Panc1 (cell line): ENCODE results near the gene PPP1CC. TPM values are rescaled to one million over a fixed set of nuclear protein-coding genes. Genes with fewer than 3 reads are reported as not detected.
A peak's percentile ranks its signal among the peaks of the same experiment; 100 is the strongest.

Source experiments
- ATAC-seq: fragments of 200-7000 bp; cut with Tn5 transposase; 2 replicates; pipeline ENCODE4 v1.9.1; 2020; ENCODE audit warnings: mild to moderate bottlenecking, moderate library complexity
- BruUV-seq: library from RNA; stranded (reverse); fragments of 400-500 nt; replicated peaks from 2 replicates; lab custom pipeline; 2021; lab: Mats Ljungman, UMichigan
- CTCF ChIA-PET: fragments of 300-600 bp; sonication (Branson Sonifier 250); formaldehyde crosslinking; loops from one replicate; lab custom pipeline; 2022; ENCODE audit warnings: antibody characterized with exemption; lab: Charles Lee
- POLR2A ChIA-PET: fragments of 300-600 bp; sonication (Branson Sonifier 250); formaldehyde crosslinking; loops from one replicate; lab custom pipeline; 2022; ENCODE audit warnings: antibody characterized with exemption; lab: Charles Lee
- DNase-seq: peaks from one replicate; pipeline ENCODE4 v3.0.0-alpha.2; 2010; ENCODE audit warnings: low read depth, low spot score
- H3K27ac ChIP-seq: 2 replicates; pipeline ENCODE4 v1.5.1; 2011; ENCODE audit warnings: mild to moderate bottlenecking, low read length, inconsistent platforms
- H3K27me3 ChIP-seq: fragments of 200-500 bp; sonication (Bioruptor generic); 2 replicates; pipeline ENCODE4 v1.6.0; 2014; ENCODE audit warnings: low read length, inconsistent platforms; ENCODE audit not compliant: control insufficient read depth, insufficient read depth
- H3K36me3 ChIP-seq: fragments of 200-500 bp; sonication (Bioruptor generic); 2 replicates; pipeline ENCODE4 v1.5.1; 2014; ENCODE audit warnings: inconsistent platforms, mild to moderate bottlenecking, low read length, moderate library complexity; ENCODE audit not compliant: control insufficient read depth, insufficient read depth
- H3K4me1 ChIP-seq: 2 replicates; pipeline ENCODE4 v1.5.1; 2011; ENCODE audit warnings: inconsistent platforms, mild to moderate bottlenecking, low read length, moderate library complexity; ENCODE audit not compliant: control insufficient read depth, insufficient read depth
- H3K4me3 ChIP-seq, 2 experiments: 2 replicates each; pipeline ENCODE4 v1.5.1; 2011 to 2012; ENCODE audit warnings: low read depth in 2 of 2, low read length in 2 of 2, mild to moderate bottlenecking in 2 of 2, inconsistent platforms in 1 of 2, moderate library complexity in 1 of 2
- H3K9me3 ChIP-seq: fragments of 200-500 bp; sonication (Bioruptor generic); 2 replicates; pipeline ENCODE4 v1.5.1; 2014; ENCODE audit warnings: low read depth, mild to moderate bottlenecking, inconsistent platforms, low read length, moderate library complexity; ENCODE audit not compliant: control insufficient read depth, insufficient read depth
- POLR2AphosphoS5 ChIP-seq: IDR thresholded peaks from 2 replicates; pipeline ENCODE4 v1.6.1; 2012; ENCODE audit warnings: mild to moderate bottlenecking, low read depth, low read length, moderate library complexity
- SIN3A ChIP-seq: IDR thresholded peaks from 2 replicates; pipeline ENCODE4 v1.6.1; 2012; ENCODE audit warnings: low read depth, mild to moderate bottlenecking, low read length, moderate library complexity, borderline replicate concordance; ENCODE audit not compliant: insufficient read depth
- TCF7L2 ChIP-seq: IDR thresholded peaks from 2 replicates; pipeline ENCODE4 v1.6.1; 2011; ENCODE audit warnings: mild to moderate bottlenecking, low read depth, low read length, inconsistent platforms
- in situ Hi-C: cut with HindIII; loops from 2 replicates; pipeline ENCODE4 v1.10.0; 2016; ENCODE audit warnings: low sequenced_read_pairs, low pct_unique_long_range_greater_than_20kb
- intact Hi-C: fragments of 100-400 bp; cut with micrococcal nuclease; formaldehyde crosslinking; loops from one replicate; pipeline ENCODE4 v1.10.0; 2022; ENCODE audit not compliant: unreplicated experiment
- total RNA-seq: library from RNA; stranded (reverse); gene quantifications from one replicate; pipeline ENCODE4 v1.2.1, GENCODE V29; 2021; ENCODE audit not compliant: unreplicated experiment
- TF ChIP-seq, protein P1 (sequence below), 2 experiments: IDR thresholded peaks; 2 replicates each; pipeline ENCODE4 v1.6.1; 2011 to 2012; ENCODE audit warnings: low read depth in 2 of 2, control low read depth in 1 of 2, low read length in 1 of 2, mild to moderate bottlenecking in 1 of 2, moderate library complexity in 1 of 2; ENCODE audit not compliant: insufficient read depth in 1 of 2
- TF ChIP-seq, protein P2 (sequence below): fragments of 450-650 bp; IDR thresholded peaks from 2 replicates; pipeline ENCODE4 v1.5.1; 2017; ENCODE audit warnings: mild to moderate bottlenecking

The PPP1CC gene
- total RNA-seq, 1 experiment from 2014 or later, result 219 TPM

DNA sequence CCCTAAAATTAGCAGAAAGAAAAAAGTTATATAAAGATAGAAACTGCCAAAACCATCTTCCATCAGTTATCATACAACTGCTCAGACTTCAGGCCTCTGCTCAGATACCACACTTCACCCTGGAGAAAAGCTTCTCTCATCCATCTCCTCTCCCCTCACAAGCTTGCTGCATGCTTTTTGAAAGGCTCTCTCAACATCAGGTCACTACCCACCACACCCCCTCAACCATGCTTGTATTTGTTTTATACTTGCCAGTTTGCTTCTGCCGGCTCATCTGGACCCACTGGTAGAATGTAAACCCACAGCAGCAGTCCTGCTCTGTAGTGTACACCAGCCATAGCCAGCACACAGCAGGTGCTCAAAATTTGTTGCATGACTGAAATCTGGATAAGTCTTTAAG is 8.8 kb downstream of the PPP1CC start:
- CTCF ChIA-PET, result no interaction called here
- intact Hi-C loops, result no loop called here
- POLR2A ChIA-PET, result no interaction called here
- DNase-seq (no peak), ATAC-seq (peak; percentile 40; the same call in 1 of the 2 replicates)
- no peaks in the 10 kb centered on the region for H3K9me3 ChIP-seq
- H3K27me3 ChIP-seq, result no peaks in the 10 kb centered on the region
- in situ Hi-C loops, result no loop called here
- no peak overlapping the region for H3K27ac ChIP-seq
- TF ChIP-seq TCF7L2 (no peak), SIN3A (no peak), POLR2AphosphoS5 (no peak)
- TF ChIP-seq, protein P1, sequence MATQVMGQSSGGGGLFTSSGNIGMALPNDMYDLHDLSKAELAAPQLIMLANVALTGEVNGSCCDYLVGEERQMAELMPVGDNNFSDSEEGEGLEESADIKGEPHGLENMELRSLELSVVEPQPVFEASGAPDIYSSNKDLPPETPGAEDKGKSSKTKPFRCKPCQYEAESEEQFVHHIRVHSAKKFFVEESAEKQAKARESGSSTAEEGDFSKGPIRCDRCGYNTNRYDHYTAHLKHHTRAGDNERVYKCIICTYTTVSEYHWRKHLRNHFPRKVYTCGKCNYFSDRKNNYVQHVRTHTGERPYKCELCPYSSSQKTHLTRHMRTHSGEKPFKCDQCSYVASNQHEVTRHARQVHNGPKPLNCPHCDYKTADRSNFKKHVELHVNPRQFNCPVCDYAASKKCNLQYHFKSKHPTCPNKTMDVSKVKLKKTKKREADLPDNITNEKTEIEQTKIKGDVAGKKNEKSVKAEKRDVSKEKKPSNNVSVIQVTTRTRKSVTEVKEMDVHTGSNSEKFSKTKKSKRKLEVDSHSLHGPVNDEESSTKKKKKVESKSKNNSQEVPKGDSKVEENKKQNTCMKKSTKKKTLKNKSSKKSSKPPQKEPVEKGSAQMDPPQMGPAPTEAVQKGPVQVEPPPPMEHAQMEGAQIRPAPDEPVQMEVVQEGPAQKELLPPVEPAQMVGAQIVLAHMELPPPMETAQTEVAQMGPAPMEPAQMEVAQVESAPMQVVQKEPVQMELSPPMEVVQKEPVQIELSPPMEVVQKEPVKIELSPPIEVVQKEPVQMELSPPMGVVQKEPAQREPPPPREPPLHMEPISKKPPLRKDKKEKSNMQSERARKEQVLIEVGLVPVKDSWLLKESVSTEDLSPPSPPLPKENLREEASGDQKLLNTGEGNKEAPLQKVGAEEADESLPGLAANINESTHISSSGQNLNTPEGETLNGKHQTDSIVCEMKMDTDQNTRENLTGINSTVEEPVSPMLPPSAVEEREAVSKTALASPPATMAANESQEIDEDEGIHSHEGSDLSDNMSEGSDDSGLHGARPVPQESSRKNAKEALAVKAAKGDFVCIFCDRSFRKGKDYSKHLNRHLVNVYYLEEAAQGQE (IDR thresholded peaks at IDR 0.05; ENCODE audit: insufficient read depth in 1 of 2, low read depth in 2 of 2, low read length in 1 of 2), result no peak
- TF ChIP-seq, protein P2, sequence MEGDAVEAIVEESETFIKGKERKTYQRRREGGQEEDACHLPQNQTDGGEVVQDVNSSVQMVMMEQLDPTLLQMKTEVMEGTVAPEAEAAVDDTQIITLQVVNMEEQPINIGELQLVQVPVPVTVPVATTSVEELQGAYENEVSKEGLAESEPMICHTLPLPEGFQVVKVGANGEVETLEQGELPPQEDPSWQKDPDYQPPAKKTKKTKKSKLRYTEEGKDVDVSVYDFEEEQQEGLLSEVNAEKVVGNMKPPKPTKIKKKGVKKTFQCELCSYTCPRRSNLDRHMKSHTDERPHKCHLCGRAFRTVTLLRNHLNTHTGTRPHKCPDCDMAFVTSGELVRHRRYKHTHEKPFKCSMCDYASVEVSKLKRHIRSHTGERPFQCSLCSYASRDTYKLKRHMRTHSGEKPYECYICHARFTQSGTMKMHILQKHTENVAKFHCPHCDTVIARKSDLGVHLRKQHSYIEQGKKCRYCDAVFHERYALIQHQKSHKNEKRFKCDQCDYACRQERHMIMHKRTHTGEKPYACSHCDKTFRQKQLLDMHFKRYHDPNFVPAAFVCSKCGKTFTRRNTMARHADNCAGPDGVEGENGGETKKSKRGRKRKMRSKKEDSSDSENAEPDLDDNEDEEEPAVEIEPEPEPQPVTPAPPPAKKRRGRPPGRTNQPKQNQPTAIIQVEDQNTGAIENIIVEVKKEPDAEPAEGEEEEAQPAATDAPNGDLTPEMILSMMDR, result no peak
- H3K36me3 ChIP-seq, result peaks cover 24% of the 10 kb centered on the region
- no peak overlapping the region for H3K4me3 ChIP-seq
- H3K4me1 ChIP-seq, result peaks cover 33% of the 10 kb centered on the region
- BruUV-seq, result no TSS peak

DNA sequence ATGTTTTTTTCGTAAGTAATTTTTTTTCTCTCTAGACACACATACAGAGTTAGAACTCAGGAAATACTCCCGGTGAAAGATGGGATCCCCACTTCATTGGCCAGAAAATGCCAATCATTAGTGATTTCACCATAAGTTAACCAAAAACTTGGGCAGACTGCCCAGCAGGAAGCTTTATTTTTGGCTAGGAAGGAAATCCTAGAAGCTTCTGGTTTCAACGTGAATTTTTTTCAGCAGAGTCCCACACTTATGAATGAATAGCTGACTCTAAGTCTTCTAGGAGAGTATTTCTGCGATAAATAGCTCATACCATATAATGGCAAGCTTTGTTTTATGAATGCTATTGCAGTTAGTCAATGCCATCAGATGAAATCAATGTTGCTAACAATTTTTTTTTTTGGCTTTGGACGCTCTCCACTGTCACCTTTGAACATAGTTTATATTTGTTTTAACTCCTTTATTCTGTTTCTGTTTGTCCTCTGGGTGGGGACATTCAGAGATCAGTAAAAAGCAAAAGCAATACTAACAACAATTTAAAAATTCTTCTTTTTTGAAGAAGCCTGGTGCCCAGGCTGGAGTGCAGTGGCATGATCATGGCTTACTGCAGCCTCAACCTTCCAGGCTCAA is 9.5 kb downstream of the PPP1CC start:
- H3K4me3 ChIP-seq, result no peak overlapping the region
- no peak for ATAC-seq
- POLR2A ChIA-PET, result no interaction called here
- TF ChIP-seq, protein P1 (IDR thresholded peaks at IDR 0.05; ENCODE audit: insufficient read depth in 1 of 2, low read depth in 2 of 2, low read length in 1 of 2), result no peak
- no peak for TF ChIP-seq SIN3A
- TF ChIP-seq TCF7L2, result no peak
- TF ChIP-seq, protein P2, result no peak
- TF ChIP-seq POLR2AphosphoS5, result no peak
- CTCF ChIA-PET, result no interaction called here
- peaks cover 26% of the 10 kb centered on the region for H3K4me1 ChIP-seq
- in situ Hi-C loops, result no loop called here
- BruUV-seq, result no TSS peak
- H3K27me3 ChIP-seq, result no peaks in the 10 kb centered on the region
- H3K36me3 ChIP-seq, result peaks cover 24% of the 10 kb centered on the region
- intact Hi-C loops, result no loop called here
- no peaks in the 10 kb centered on the region for H3K9me3 ChIP-seq
- no peak overlapping the region; the same call in 1 of the 2 replicates for H3K27ac ChIP-seq
- DNase-seq, result no peak
